Activated naive CD8-positive, alpha-beta T cell treated with anti-CD3 and anti-CD28 coated beads, Interleukin-2, amount 50 U/mL, for 24 hours (primary cell): Measurements from ENCODE around the gene ARHGAP15.

Experiments used
- ATAC-seq: fragments of 150-1000 bp; cut with Tn5 transposase; one replicate; pipeline ENCODE4 v1.10.0; 2021
- DNase-seq: peaks from one replicate; pipeline ENCODE4 v3.0.0; 2021
- H3K27ac Mint-ChIP-seq: one replicate; pipeline ENCODE4 v1.8.0; 2021; ENCODE audit warnings: mild to moderate bottlenecking, mixed read lengths
- H3K27me3 Mint-ChIP-seq: one replicate; pipeline ENCODE4 v1.8.0; 2021; ENCODE audit warnings: mixed read lengths
- H3K36me3 Mint-ChIP-seq: one replicate; pipeline ENCODE4 v1.8.0; 2021; ENCODE audit warnings: low read depth, mixed read lengths
- H3K4me1 Mint-ChIP-seq: one replicate; pipeline ENCODE4 v1.8.0; 2021; ENCODE audit warnings: mixed read lengths
- H3K4me3 Mint-ChIP-seq: one replicate; pipeline ENCODE4 v1.8.0; 2021; ENCODE audit warnings: mild to moderate bottlenecking, moderate library complexity, mixed read lengths
- H3K9me3 Mint-ChIP-seq: one replicate; pipeline ENCODE4 v1.8.0; 2021; ENCODE audit warnings: mixed read lengths

ARHGAP15 gene

GRCh38 chr2:143263066-143263625, 133.9 kb downstream of the ARHGAP15 start:
- Mint-ChIP-seq H3K36me3 (peaks cover 19% of the 10 kb centered on the region), H3K9me3 (peaks cover 3% of the 10 kb centered on the region), H3K4me1 (peaks cover 46% of the 10 kb centered on the region), H3K4me3 (no peak overlapping the region), H3K27me3 (no peaks in the 10 kb centered on the region), H3K27ac (peak overlapping the region; percentile 96)
- DNase-seq (no peak), ATAC-seq (peak; percentile 30)

- ATAC-seq (no peak), DNase-seq (no peak)
- H3K27ac Mint-ChIP-seq = no peak overlapping the region
- H3K4me1 Mint-ChIP-seq = peaks cover 33% of the 10 kb centered on the region
- no peaks in the 10 kb centered on the region for H3K27me3 Mint-ChIP-seq
- H3K4me3 Mint-ChIP-seq = no peak overlapping the region
- peaks cover 19% of the 10 kb centered on the region for H3K36me3 Mint-ChIP-seq
- H3K9me3 Mint-ChIP-seq = peaks cover 3% of the 10 kb centered on the region
Measured at GRCh38 chr2:143264851-143265250, 135.6 kb downstream of the ARHGAP15 start.

GRCh38 chr2:143279672-143280071, 150.5 kb downstream of the ARHGAP15 start:
- peak overlapping the region; percentile 36 for H3K27ac Mint-ChIP-seq

GRCh38 chr2:143280097-143280757, 151.0 kb downstream of the ARHGAP15 start:
- DNase-seq = no peak
- Mint-ChIP-seq H3K27me3 (no peaks in the 10 kb centered on the region), H3K9me3 (no peaks in the 10 kb centered on the region), H3K36me3 (peaks cover 4% of the 10 kb centered on the region), H3K27ac (peak overlapping the region; percentile 36), H3K4me1 (peaks cover 35% of the 10 kb centered on the region), H3K4me3 (no peak overlapping the region)
- ATAC-seq = no peak

More at GRCh38 chr2:143279672-143280071, 150.5 kb downstream of the ARHGAP15 start:
- DNase-seq = no peak
- Mint-ChIP-seq H3K36me3 (peaks cover 4% of the 10 kb centered on the region), H3K9me3 (no peaks in the 10 kb centered on the region), H3K4me3 (no peak overlapping the region), H3K4me1 (peaks cover 35% of the 10 kb centered on the region), H3K27me3 (no peaks in the 10 kb centered on the region)
- ATAC-seq = no peak

GRCh38 chr2:143282684-143283083, 153.5 kb downstream of the ARHGAP15 start:
- DNase-seq (peak; percentile 30), ATAC-seq (no peak)
- Mint-ChIP-seq H3K9me3 (no peaks in the 10 kb centered on the region), H3K4me1 (peaks cover 27% of the 10 kb centered on the region), H3K27ac (no peak overlapping the region), H3K4me3 (no peak overlapping the region), H3K36me3 (peaks cover 3% of the 10 kb centered on the region), H3K27me3 (no peaks in the 10 kb centered on the region)

- H3K4me1 Mint-ChIP-seq = peaks cover 20% of the 10 kb centered on the region
- H3K36me3 Mint-ChIP-seq = peaks cover 3% of the 10 kb centered on the region
- H3K4me3 Mint-ChIP-seq = no peak overlapping the region
- ATAC-seq (peak; percentile 77), DNase-seq (peak; percentile 21)
- no peaks in the 10 kb centered on the region for H3K9me3 Mint-ChIP-seq
- no peaks in the 10 kb centered on the region for H3K27me3 Mint-ChIP-seq
- H3K27ac Mint-ChIP-seq = no peak overlapping the region
Measured at GRCh38 chr2:143284087-143284675, 155.0 kb downstream of the ARHGAP15 start.

GRCh38 chr2:143289025-143289424, 159.8 kb downstream of the ARHGAP15 start:
- H3K36me3 Mint-ChIP-seq = peaks cover 4% of the 10 kb centered on the region
- H3K4me3 Mint-ChIP-seq = no peak overlapping the region
- H3K27ac Mint-ChIP-seq = no peak overlapping the region
- H3K9me3 Mint-ChIP-seq = no peaks in the 10 kb centered on the region
- no peak for DNase-seq
- H3K4me1 Mint-ChIP-seq = peaks cover 5% of the 10 kb centered on the region
- ATAC-seq = no peak
- no peaks in the 10 kb centered on the region for H3K27me3 Mint-ChIP-seq

- Mint-ChIP-seq H3K4me3 (no peak overlapping the region), H3K9me3 (no peaks in the 10 kb centered on the region), H3K27ac (peak overlapping the region; percentile 2), H3K27me3 (no peaks in the 10 kb centered on the region), H3K36me3 (peaks cover 6% of the 10 kb centered on the region), H3K4me1 (peaks cover 5% of the 10 kb centered on the region)
- DNase-seq (no peak), ATAC-seq (no peak)
Measured at GRCh38 chr2:143290221-143290620, 161.0 kb downstream of the ARHGAP15 start.

GRCh38 chr2:143294068-143294467, 164.8 kb downstream of the ARHGAP15 start:
- H3K4me3 Mint-ChIP-seq = no peak overlapping the region
- H3K9me3 Mint-ChIP-seq = no peaks in the 10 kb centered on the region
- H3K36me3 Mint-ChIP-seq = peaks cover 5% of the 10 kb centered on the region
- H3K27ac Mint-ChIP-seq = no peak overlapping the region
- DNase-seq (no peak), ATAC-seq (no peak)
- no peaks in the 10 kb centered on the region for H3K27me3 Mint-ChIP-seq
- H3K4me1 Mint-ChIP-seq = peaks cover 13% of the 10 kb centered on the region

- Mint-ChIP-seq H3K27ac (no peak overlapping the region), H3K27me3 (no peaks in the 10 kb centered on the region), H3K4me1 (peaks cover 14% of the 10 kb centered on the region), H3K36me3 (peaks cover 7% of the 10 kb centered on the region), H3K4me3 (no peak overlapping the region), H3K9me3 (no peaks in the 10 kb centered on the region)
- DNase-seq (no peak), ATAC-seq (no peak)
Measured at GRCh38 chr2:143296089-143296488, 166.9 kb downstream of the ARHGAP15 start.

- no peaks in the 10 kb centered on the region for H3K27me3 Mint-ChIP-seq
- DNase-seq = no peak
- no peak overlapping the region for H3K4me3 Mint-ChIP-seq
- peaks cover 11% of the 10 kb centered on the region for H3K36me3 Mint-ChIP-seq
- no peak overlapping the region for H3K27ac Mint-ChIP-seq
- H3K9me3 Mint-ChIP-seq = no peaks in the 10 kb centered on the region
- peaks cover 14% of the 10 kb centered on the region for H3K4me1 Mint-ChIP-seq
- ATAC-seq = peak; percentile 77
Measured at GRCh38 chr2:143297182-143297581, 168.0 kb downstream of the ARHGAP15 start.

- H3K27ac Mint-ChIP-seq = no peak overlapping the region
- no peak overlapping the region for H3K4me3 Mint-ChIP-seq
- no peak for ATAC-seq
- DNase-seq = no peak
- peaks cover 14% of the 10 kb centered on the region for H3K4me1 Mint-ChIP-seq
- H3K27me3 Mint-ChIP-seq = no peaks in the 10 kb centered on the region
- H3K36me3 Mint-ChIP-seq = peaks cover 18% of the 10 kb centered on the region
- no peaks in the 10 kb centered on the region for H3K9me3 Mint-ChIP-seq
Measured at GRCh38 chr2:143300536-143300935, 171.3 kb downstream of the ARHGAP15 start.

GRCh38 chr2:143311426-143311825, 182.2 kb downstream of the ARHGAP15 start:
- Mint-ChIP-seq H3K4me1 (peaks cover 4% of the 10 kb centered on the region), H3K36me3 (no peaks in the 10 kb centered on the region), H3K4me3 (no peak overlapping the region), H3K9me3 (no peaks in the 10 kb centered on the region), H3K27me3 (no peaks in the 10 kb centered on the region), H3K27ac (no peak overlapping the region)
- no peak for DNase-seq
- no peak for ATAC-seq

- DNase-seq (no peak), ATAC-seq (no peak)
- Mint-ChIP-seq H3K4me3 (no peak overlapping the region), H3K9me3 (no peaks in the 10 kb centered on the region), H3K36me3 (peaks cover under 1% of the 10 kb centered on the region), H3K4me1 (peaks cover 4% of the 10 kb centered on the region), H3K27me3 (no peaks in the 10 kb centered on the region), H3K27ac (no peak overlapping the region)
Measured at GRCh38 chr2:143312441-143312840, 183.2 kb downstream of the ARHGAP15 start.

- no peak overlapping the region for H3K27ac Mint-ChIP-seq
- peaks cover 4% of the 10 kb centered on the region for H3K4me1 Mint-ChIP-seq
Measured at GRCh38 chr2:143313861-143314260, 184.6 kb downstream of the ARHGAP15 start.

More at GRCh38 chr2:143313861-143314260, 184.6 kb downstream of the ARHGAP15 start:
- Mint-ChIP-seq H3K36me3 (peaks cover 9% of the 10 kb centered on the region), H3K27me3 (no peaks in the 10 kb centered on the region), H3K9me3 (no peaks in the 10 kb centered on the region), H3K4me3 (no peak overlapping the region)
- no peak for DNase-seq
- no peak for ATAC-seq
